ENCODE data around the gene TTC7B.
A peak's percentile ranks its signal among the peaks of the same experiment; 100 is the strongest.

The TTC7B gene

DNA sequence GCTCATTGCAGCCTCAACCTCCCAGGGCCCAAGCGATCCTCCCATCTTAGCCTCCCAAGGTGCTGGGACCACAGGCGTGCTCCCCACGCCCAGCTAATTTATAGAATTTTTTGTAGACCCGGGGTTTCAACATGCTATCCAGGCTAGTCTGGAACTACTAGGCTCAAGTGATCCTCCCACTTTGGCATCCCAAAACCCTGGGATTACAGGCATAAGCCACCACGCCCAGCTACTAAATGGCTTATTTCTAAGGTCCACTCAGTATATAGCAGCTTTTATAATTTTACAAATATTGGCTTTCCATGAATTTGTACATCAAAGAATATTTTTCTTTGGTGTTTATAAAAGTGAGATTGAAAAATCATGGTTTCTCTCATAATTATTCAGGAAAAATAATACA is 167.8 kb downstream of the TTC7B start:
- Histone ChIP-seq H3K36me3 (ENCODE audit: control insufficient read depth, low read depth, low read length) (no peaks in the 10 kb centered on the region), H3K27me3 (ENCODE audit: control insufficient read depth, insufficient read depth, low read length) (no peaks in the 10 kb centered on the region), H3K9me3 (ENCODE audit: control insufficient read depth, low read depth, low read length) (no peaks in the 10 kb centered on the region)

DNA sequence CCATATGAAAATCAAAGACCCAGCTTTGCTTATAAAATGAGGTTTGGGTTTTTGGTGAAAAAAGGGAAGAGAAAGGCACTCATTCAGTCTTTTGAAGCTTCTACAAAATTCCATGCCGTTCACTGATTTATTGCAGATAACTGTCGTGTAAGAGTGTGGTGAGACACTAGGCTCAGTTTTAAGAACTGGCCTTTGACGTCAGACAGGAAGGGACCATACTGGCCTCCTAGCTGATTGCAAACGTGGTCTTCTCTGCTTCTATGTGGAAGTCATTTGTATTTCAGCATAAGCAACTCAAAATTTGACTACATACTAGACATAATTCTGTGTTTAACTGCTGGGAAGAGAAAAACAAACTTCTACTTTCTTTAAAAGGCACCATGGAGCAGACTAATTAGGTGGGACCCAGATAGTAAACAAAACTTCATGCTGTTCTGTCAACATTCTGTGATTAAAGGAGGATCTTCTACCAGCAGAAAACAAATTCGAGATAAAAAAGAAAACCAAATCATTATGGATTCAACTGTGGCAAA is 168.7 kb downstream of the TTC7B start:
- Histone ChIP-seq H3K9ac (ENCODE audit: low read length) (no peak overlapping the region), H3K27me3 (ENCODE audit: control insufficient read depth, insufficient read depth, low read length) (no peaks in the 10 kb centered on the region), H3K36me3 (ENCODE audit: control insufficient read depth, low read depth, low read length) (no peaks in the 10 kb centered on the region), H3K4me1 (ENCODE audit: control insufficient read depth, low read depth, low read length) (peaks cover 39% of the 10 kb centered on the region), H3K27ac (ENCODE audit: low read length) (no peak overlapping the region), H3K4me3 (ENCODE audit: low read length) (no peak overlapping the region), H3K9me3 (ENCODE audit: control insufficient read depth, low read depth, low read length) (no peaks in the 10 kb centered on the region)

More for the DNA sequence above, 167.8 kb downstream of the TTC7B start:
- Histone ChIP-seq H3K4me3 (ENCODE audit: low read length) (no peak overlapping the region), H3K4me1 (ENCODE audit: control insufficient read depth, low read depth, low read length) (peaks cover 35% of the 10 kb centered on the region), H3K27ac (ENCODE audit: low read length) (no peak overlapping the region), H3K9ac (ENCODE audit: low read length) (no peak overlapping the region)

DNA sequence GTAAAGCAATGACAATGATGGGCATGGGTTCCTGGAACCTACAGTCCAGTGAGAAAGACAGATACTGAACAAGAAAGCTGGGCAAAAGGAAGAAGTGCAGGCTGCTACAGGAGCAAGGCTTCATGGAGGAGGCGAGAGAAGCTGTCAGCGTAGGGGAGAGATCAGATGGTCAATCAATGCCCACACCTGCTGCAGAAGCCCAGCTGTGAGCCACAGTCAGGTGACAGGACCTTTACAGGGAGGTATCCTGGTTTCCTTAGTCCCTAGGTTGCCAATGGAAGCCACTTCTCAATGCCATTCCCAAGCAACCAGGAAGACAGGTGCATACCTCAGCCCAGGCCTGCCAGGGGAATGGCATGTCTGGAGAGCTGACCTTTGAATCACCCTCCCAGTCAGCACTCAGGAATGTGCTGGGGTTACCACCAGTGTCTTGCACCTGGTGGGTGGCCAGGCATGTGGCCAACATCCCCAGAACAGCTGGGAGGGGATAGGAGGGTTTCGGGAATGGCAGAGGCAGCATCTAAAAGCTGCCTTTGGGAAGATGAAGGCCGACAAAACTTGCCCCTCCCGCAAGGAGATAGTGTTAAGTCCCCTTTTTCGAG is 170.3 kb downstream of the TTC7B start:
- H3K4me3 ChIP-seq (ENCODE audit: low read length): no peak overlapping the region
- no peaks in the 10 kb centered on the region for H3K27me3 ChIP-seq (ENCODE audit: control insufficient read depth, insufficient read depth, low read length)
- no peaks in the 10 kb centered on the region for H3K36me3 ChIP-seq (ENCODE audit: control insufficient read depth, low read depth, low read length)
- no peaks in the 10 kb centered on the region for H3K9me3 ChIP-seq (ENCODE audit: control insufficient read depth, low read depth, low read length)
- H3K4me1 ChIP-seq (ENCODE audit: control insufficient read depth, low read depth, low read length): peaks cover 48% of the 10 kb centered on the region
- no peak overlapping the region for H3K27ac ChIP-seq (ENCODE audit: low read length)
- H3K9ac ChIP-seq (ENCODE audit: low read length): no peak overlapping the region

DNA sequence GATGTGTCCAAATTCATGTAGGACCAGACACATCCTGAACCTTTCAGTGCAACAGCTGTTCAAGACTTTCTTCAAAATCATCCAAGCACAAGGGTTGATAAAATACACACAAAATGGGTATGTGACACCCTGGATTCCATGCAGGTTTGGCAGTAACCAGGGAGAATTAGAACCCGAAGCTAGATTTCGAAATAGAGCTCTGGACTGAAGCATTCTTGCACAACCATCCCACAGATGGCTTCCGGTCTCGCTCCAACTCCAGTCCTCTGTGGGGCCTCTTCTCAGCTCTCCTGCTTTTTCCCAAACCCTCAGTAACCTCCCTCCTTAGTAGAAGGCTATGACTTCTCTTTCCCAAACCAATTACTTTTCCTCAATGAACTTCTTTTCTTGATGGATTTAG is 171.3 kb downstream of the TTC7B start:
- H3K27ac ChIP-seq (ENCODE audit: low read length): no peak overlapping the region
- H3K27me3 ChIP-seq (ENCODE audit: control insufficient read depth, insufficient read depth, low read length): no peaks in the 10 kb centered on the region
- H3K36me3 ChIP-seq (ENCODE audit: control insufficient read depth, low read depth, low read length): no peaks in the 10 kb centered on the region
- peaks cover 54% of the 10 kb centered on the region for H3K4me1 ChIP-seq (ENCODE audit: control insufficient read depth, low read depth, low read length)
- H3K9me3 ChIP-seq (ENCODE audit: control insufficient read depth, low read depth, low read length): no peaks in the 10 kb centered on the region
- no peak overlapping the region for H3K4me3 ChIP-seq (ENCODE audit: low read length)
- H3K9ac ChIP-seq (ENCODE audit: low read length): no peak overlapping the region

DNA sequence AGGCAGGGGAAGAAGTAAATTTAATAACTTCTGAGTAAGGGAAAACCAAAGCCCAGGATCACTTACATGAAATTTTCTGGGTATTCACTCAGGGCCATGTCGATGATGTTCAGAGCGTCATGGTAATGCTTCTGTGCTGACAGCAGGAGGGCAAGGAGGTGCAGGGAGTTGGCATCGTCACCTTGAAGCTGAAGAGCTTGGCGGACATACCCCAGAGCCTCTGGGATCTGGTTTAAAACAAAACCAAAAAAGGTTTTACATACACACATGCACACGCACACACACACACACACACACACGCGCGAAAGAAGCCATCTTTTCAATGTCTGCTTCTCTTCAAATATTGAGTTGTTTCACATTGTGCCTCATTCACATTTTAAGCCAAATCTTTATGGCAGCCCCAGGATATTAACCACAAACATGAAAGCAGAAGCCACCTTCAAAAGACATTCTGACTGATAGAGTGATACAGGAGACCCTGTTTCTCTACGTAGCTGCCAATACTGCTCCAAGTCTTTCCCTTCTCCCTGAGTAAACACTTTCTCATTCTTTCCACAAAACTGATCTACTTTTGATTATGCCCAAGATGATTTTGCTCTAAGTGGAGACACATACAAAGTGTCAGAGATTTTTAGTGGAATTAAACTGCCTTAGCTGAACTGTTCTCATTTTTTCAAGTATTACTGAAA is 172.1 kb downstream of the TTC7B start:
- Histone ChIP-seq H3K9me3 (ENCODE audit: control insufficient read depth, low read depth, low read length) (no peaks in the 10 kb centered on the region), H3K27ac (ENCODE audit: low read length) (no peak overlapping the region), H3K4me1 (ENCODE audit: control insufficient read depth, low read depth, low read length) (peaks cover 53% of the 10 kb centered on the region), H3K36me3 (ENCODE audit: control insufficient read depth, low read depth, low read length) (no peaks in the 10 kb centered on the region), H3K9ac (ENCODE audit: low read length) (no peak overlapping the region), H3K4me3 (ENCODE audit: low read length) (no peak overlapping the region), H3K27me3 (ENCODE audit: control insufficient read depth, insufficient read depth, low read length) (no peaks in the 10 kb centered on the region)

DNA sequence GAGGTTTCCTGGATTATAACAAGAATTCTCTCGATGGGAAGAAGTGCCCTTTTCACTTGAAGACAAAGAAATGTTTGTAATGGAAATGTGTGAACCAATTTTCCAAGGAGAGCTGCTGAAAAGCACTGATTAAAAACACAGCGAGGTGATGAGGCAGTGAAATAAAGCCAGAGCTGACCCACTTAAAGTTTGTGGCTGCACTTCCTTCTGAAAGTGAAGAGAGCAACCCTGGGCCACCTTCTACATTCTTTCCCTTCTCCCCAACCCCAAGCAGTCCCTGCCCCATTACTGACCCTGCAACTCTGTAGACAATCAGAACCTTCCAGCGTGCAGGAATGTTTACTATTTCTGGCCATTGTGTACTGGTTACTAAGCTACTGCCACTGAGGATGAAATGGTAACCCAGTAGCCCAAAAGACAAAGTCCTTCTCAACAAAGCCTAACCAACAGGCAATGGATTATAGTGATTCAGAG is 173.9 kb downstream of the TTC7B start:
- Histone ChIP-seq H3K27ac (ENCODE audit: low read length) (peak overlapping the region; percentile 97), H3K4me3 (ENCODE audit: low read length) (peak overlapping the region; percentile 48), H3K9ac (ENCODE audit: low read length) (peak overlapping the region; percentile 73)

DNA sequence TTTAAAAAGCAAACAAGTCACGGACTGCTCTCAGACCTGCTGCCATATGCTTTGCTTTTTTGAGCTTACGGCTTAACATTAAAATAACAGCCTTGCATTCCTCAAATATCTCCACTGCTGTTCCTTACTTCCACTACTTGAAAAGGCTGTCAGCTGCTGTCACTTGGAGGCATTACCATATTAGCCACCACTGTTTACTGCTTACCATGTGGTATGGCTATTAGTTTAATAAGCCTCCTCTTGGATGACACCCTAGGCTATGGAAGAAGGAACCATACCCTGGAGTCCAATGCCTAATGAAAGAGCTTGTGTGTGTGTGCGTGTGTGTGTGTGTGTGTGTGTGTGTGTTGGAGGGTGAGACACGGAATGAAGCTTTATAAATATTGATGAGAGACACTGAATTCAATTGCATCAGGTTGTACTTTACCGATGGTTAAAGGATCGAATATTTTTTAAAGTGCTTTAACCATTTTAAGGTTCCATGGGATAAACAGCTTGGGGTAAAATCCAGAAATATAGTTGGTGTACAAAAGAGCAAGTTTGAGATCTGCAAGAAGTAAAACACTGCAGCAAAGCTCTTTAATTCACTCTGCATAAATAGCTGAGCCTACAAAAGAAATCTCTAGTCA is 174.5 kb downstream of the TTC7B start:
- H3K9ac ChIP-seq (ENCODE audit: low read length): peak overlapping the region; percentile 73
- no peaks in the 10 kb centered on the region for H3K36me3 ChIP-seq (ENCODE audit: control insufficient read depth, low read depth, low read length)
- peak overlapping the region; percentile 97 for H3K27ac ChIP-seq (ENCODE audit: low read length)
- H3K4me3 ChIP-seq (ENCODE audit: low read length): peak overlapping the region; percentile 48
- peaks cover 45% of the 10 kb centered on the region for H3K4me1 ChIP-seq (ENCODE audit: control insufficient read depth, low read depth, low read length)
- H3K27me3 ChIP-seq (ENCODE audit: control insufficient read depth, insufficient read depth, low read length): no peaks in the 10 kb centered on the region
- no peaks in the 10 kb centered on the region for H3K9me3 ChIP-seq (ENCODE audit: control insufficient read depth, low read depth, low read length)

More for the DNA sequence above, 173.9 kb downstream of the TTC7B start:
- Histone ChIP-seq H3K27me3 (ENCODE audit: control insufficient read depth, insufficient read depth, low read length) (no peaks in the 10 kb centered on the region), H3K36me3 (ENCODE audit: control insufficient read depth, low read depth, low read length) (no peaks in the 10 kb centered on the region), H3K4me1 (ENCODE audit: control insufficient read depth, low read depth, low read length) (peaks cover 45% of the 10 kb centered on the region), H3K9me3 (ENCODE audit: control insufficient read depth, low read depth, low read length) (no peaks in the 10 kb centered on the region)

DNA sequence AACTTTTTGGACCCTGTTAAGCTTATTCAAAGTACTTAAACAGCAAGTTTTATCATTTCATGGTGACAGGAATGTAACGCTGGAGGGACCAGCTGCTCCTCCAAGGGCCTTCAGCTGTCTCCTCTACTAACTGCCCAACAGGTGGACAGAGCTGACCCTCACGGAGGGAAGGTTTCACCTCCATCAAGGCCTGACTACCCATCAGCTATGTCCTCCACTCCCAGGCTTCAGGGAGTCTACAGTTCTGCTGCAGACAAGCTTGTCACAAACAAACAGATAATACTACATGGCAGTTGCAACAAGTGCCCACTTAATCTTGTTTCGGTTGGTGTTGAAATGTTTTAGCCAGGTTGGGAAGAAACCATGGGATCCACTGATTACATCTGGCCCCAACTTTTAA is 175.1 kb downstream of the TTC7B start:
- peak overlapping the region; percentile 48 for H3K4me3 ChIP-seq (ENCODE audit: low read length)
- H3K9ac ChIP-seq (ENCODE audit: low read length): peak overlapping the region; percentile 73
- peak overlapping the region; percentile 97 for H3K27ac ChIP-seq (ENCODE audit: low read length)
- H3K9me3 ChIP-seq (ENCODE audit: control insufficient read depth, low read depth, low read length): no peaks in the 10 kb centered on the region
- peaks cover 41% of the 10 kb centered on the region for H3K4me1 ChIP-seq (ENCODE audit: control insufficient read depth, low read depth, low read length)
- H3K27me3 ChIP-seq (ENCODE audit: control insufficient read depth, insufficient read depth, low read length): no peaks in the 10 kb centered on the region
- H3K36me3 ChIP-seq (ENCODE audit: control insufficient read depth, low read depth, low read length): no peaks in the 10 kb centered on the region

DNA sequence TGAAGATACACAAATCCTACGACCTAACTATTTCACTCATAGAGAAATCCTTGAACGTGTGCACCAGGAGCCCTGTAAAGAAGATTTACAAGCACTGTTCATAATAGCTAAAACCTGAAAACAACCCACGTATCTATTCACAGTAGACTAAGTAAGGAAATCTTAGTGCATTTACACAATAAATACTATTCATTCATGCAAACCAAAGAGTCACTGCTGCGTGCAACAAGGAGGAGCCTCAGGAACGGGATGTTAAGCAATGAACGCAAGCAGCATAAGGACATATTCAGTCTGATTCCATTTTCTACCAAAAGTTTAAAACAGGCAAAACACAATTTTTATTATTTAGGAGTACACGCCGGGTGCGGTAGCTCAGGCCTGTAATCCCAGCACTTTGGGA is 176.6 kb downstream of the TTC7B start:
- Histone ChIP-seq H3K27ac (ENCODE audit: low read length) (no peak overlapping the region), H3K36me3 (ENCODE audit: control insufficient read depth, low read depth, low read length) (no peaks in the 10 kb centered on the region), H3K27me3 (ENCODE audit: control insufficient read depth, insufficient read depth, low read length) (no peaks in the 10 kb centered on the region), H3K9ac (ENCODE audit: low read length) (no peak overlapping the region), H3K4me3 (ENCODE audit: low read length) (no peak overlapping the region), H3K4me1 (ENCODE audit: control insufficient read depth, low read depth, low read length) (peaks cover 33% of the 10 kb centered on the region), H3K9me3 (ENCODE audit: control insufficient read depth, low read depth, low read length) (no peaks in the 10 kb centered on the region)

DNA sequence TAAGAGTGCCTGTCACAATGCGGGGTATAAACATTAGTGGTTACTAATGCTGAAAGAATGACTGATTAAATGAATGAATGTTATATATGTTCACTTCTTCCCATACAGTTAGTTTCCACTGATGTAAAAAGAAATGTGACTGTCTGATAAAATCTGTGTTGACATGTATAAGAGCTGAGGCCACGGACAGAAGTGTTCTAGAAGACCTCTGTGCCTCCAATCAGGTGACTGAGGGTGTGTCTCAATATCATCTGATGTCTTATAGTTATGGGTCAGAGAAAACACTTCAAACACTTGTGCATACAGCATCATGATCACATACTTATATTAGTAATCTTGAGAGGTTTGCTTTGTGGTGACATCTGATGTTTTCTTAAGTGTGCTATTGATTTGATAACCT is 183.4 kb downstream of the TTC7B start:
- H3K27me3 ChIP-seq (ENCODE audit: control insufficient read depth, insufficient read depth, low read length): no peaks in the 10 kb centered on the region
- H3K9ac ChIP-seq (ENCODE audit: low read length): no peak overlapping the region
- no peak overlapping the region for H3K27ac ChIP-seq (ENCODE audit: low read length)
- no peak overlapping the region for H3K4me3 ChIP-seq (ENCODE audit: low read length)
- no peaks in the 10 kb centered on the region for H3K9me3 ChIP-seq (ENCODE audit: control insufficient read depth, low read depth, low read length)
- no peaks in the 10 kb centered on the region for H3K36me3 ChIP-seq (ENCODE audit: control insufficient read depth, low read depth, low read length)
- no peaks in the 10 kb centered on the region for H3K4me1 ChIP-seq (ENCODE audit: control insufficient read depth, low read depth, low read length)

DNA sequence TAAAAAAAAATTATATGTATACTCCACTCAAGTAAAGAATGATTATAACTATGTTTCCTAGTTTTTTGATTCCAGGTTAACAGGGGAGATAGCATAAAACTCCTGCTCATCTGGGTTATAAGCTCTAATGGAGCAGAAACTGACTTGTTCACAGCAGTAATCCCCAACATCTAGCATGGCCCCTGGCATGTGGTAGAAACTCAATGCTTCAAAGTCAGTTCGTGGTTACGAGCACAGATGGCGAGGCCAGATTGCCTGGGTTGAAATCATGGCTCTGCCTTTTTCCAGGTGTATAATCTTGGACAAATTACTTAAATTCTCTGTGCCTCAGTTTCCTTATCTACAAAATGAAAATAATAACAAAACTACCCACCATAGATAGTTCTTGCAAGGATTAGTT is 183.8 kb downstream of the TTC7B start:
- no peak overlapping the region for H3K27ac ChIP-seq (ENCODE audit: low read length)
- no peaks in the 10 kb centered on the region for H3K27me3 ChIP-seq (ENCODE audit: control insufficient read depth, insufficient read depth, low read length)
- H3K36me3 ChIP-seq (ENCODE audit: control insufficient read depth, low read depth, low read length): no peaks in the 10 kb centered on the region
- no peaks in the 10 kb centered on the region for H3K4me1 ChIP-seq (ENCODE audit: control insufficient read depth, low read depth, low read length)
- H3K9me3 ChIP-seq (ENCODE audit: control insufficient read depth, low read depth, low read length): no peaks in the 10 kb centered on the region
- no peak overlapping the region for H3K4me3 ChIP-seq (ENCODE audit: low read length)
- H3K9ac ChIP-seq (ENCODE audit: low read length): no peak overlapping the region
